Measurements from ENCODE around the gene CTNNA3. TPM values are rescaled to one million over a fixed set of nuclear protein-coding genes. Genes with fewer than 3 reads are reported as not detected.
A peak's percentile ranks its signal among the peaks of the same experiment; 100 is the strongest.

CTNNA3 gene
- total and polyA plus RNA-seq, 4 donors: under 0.01 to 39.8 (median 0.09) TPM

- Histone ChIP-seq H3K27ac (ENCODE audit: low read depth in 1 of 2, low read length in 1 of 2) (no peak overlapping the region), H3K4me1 (ENCODE audit: control insufficient read depth in 5 of 5, insufficient read depth in 5 of 5, low read length in 5 of 5) (no peaks in the 10 kb centered on the region), H3K4me3 (no peak overlapping the region), H3K27me3 (ENCODE audit: control insufficient read depth in 3 of 3, insufficient read depth in 3 of 3, low read length in 2 of 3) (no peaks in the 10 kb centered on the region), H3K9ac (ENCODE audit: insufficient read depth in 1 of 2, low read length in 2 of 2) (no peak overlapping the region), H3K36me3 (ENCODE audit: control insufficient read depth in 4 of 4, insufficient read depth in 4 of 4, low read length in 4 of 4) (no peaks in the 10 kb centered on the region), H3K9me3 (ENCODE audit: control insufficient read depth in 4 of 4, insufficient read depth in 3 of 4, low read length in 3 of 4) (no peaks in the 10 kb centered on the region)
- no peak for ATAC-seq (ENCODE audit: insufficient read depth, low FRiP score)
- DNase-seq: no peak
- WGBS, 2 donors: 81 to 84% methylated on average over 5 of the region's 5 CpGs
- no peak for TF ChIP-seq CTCF (IDR thresholded peaks at IDR 0.05; ENCODE audit: control extremely low read depth, extremely low read depth)
Observed at GRCh38 chr10:66910671-66911070, 785.3 kb downstream of the CTNNA3 start.

GRCh38 chr10:66892871-66893270, 803.1 kb downstream of the CTNNA3 start:
- Histone ChIP-seq H3K9ac (ENCODE audit: insufficient read depth in 1 of 2, low read length in 2 of 2) (no peak overlapping the region), H3K36me3 (ENCODE audit: control insufficient read depth in 4 of 4, insufficient read depth in 4 of 4, low read length in 4 of 4) (no peaks in the 10 kb centered on the region)
- 61 to 65% methylated on average over 2 of the region's 2 CpGs for WGBS, 2 donors

GRCh38 chr10:66888237-66888636, 807.8 kb downstream of the CTNNA3 start:
- no peak overlapping the region for H3K9ac ChIP-seq (ENCODE audit: insufficient read depth in 1 of 2, low read length in 2 of 2)
- H3K27me3 ChIP-seq (ENCODE audit: control insufficient read depth in 3 of 3, insufficient read depth in 3 of 3, low read length in 2 of 3): no peaks in the 10 kb centered on the region
- H3K4me3 ChIP-seq: no peak overlapping the region
- H3K36me3 ChIP-seq (ENCODE audit: control insufficient read depth in 4 of 4, insufficient read depth in 4 of 4, low read length in 4 of 4): no peaks in the 10 kb centered on the region
- WGBS, 2 donors: 73 to 88% methylated on average over 1 of the region's 1 CpG
- DNase-seq: no peak
- H3K27ac ChIP-seq (ENCODE audit: low read depth in 1 of 2, low read length in 1 of 2): no peak overlapping the region
- H3K4me1 ChIP-seq (ENCODE audit: control insufficient read depth in 5 of 5, insufficient read depth in 5 of 5, low read length in 5 of 5): peaks cover 0 to 7% (median 0%) of the 10 kb centered on the region in 5 donors
- no peak for ATAC-seq (ENCODE audit: insufficient read depth, low FRiP score)
- H3K9me3 ChIP-seq (ENCODE audit: control insufficient read depth in 4 of 4, insufficient read depth in 3 of 4, low read length in 3 of 4): no peaks in the 10 kb centered on the region
- TF ChIP-seq CTCF (IDR thresholded peaks at IDR 0.05; ENCODE audit: control extremely low read depth, extremely low read depth): no peak

More at GRCh38 chr10:66892871-66893270, 803.1 kb downstream of the CTNNA3 start:
- peak in 1 of 3 donors; percentile 1 for DNase-seq
- Histone ChIP-seq H3K9me3 (ENCODE audit: control insufficient read depth in 4 of 4, insufficient read depth in 3 of 4, low read length in 3 of 4) (no peaks in the 10 kb centered on the region), H3K27me3 (ENCODE audit: control insufficient read depth in 3 of 3, insufficient read depth in 3 of 3, low read length in 2 of 3) (no peaks in the 10 kb centered on the region), H3K4me3 (no peak overlapping the region), H3K27ac (ENCODE audit: low read depth in 1 of 2, low read length in 1 of 2) (no peak overlapping the region), H3K4me1 (ENCODE audit: control insufficient read depth in 5 of 5, insufficient read depth in 5 of 5, low read length in 5 of 5) (peaks cover 0 to 12% (median 0%) of the 10 kb centered on the region in 5 donors)
- TF ChIP-seq CTCF (IDR thresholded peaks at IDR 0.05; ENCODE audit: control extremely low read depth, extremely low read depth): no peak
- no peak for ATAC-seq (ENCODE audit: insufficient read depth, low FRiP score)

- Histone ChIP-seq H3K27me3 (ENCODE audit: control insufficient read depth in 3 of 3, insufficient read depth in 3 of 3, low read length in 2 of 3) (no peaks in the 10 kb centered on the region), H3K9me3 (ENCODE audit: control insufficient read depth in 4 of 4, insufficient read depth in 3 of 4, low read length in 3 of 4) (no peaks in the 10 kb centered on the region), H3K4me1 (ENCODE audit: control insufficient read depth in 5 of 5, insufficient read depth in 5 of 5, low read length in 5 of 5) (peaks cover 0 to 4% (median 0%) of the 10 kb centered on the region in 5 donors), H3K4me3 (no peak overlapping the region), H3K27ac (ENCODE audit: low read depth in 1 of 2, low read length in 1 of 2) (no peak overlapping the region), H3K36me3 (ENCODE audit: control insufficient read depth in 4 of 4, insufficient read depth in 4 of 4, low read length in 4 of 4) (no peaks in the 10 kb centered on the region), H3K9ac (ENCODE audit: insufficient read depth in 1 of 2, low read length in 2 of 2) (no peak overlapping the region)
- DNase-seq (no peak), ATAC-seq (ENCODE audit: insufficient read depth, low FRiP score) (no peak)
- TF ChIP-seq CTCF (IDR thresholded peaks at IDR 0.05; ENCODE audit: control extremely low read depth, extremely low read depth): no peak
Observed at GRCh38 chr10:66886848-66887247, 809.1 kb downstream of the CTNNA3 start.
